Anterior cingulate cortex (tissue), 58 donors: ENCODE data around the gene MAP3K6.
"Not testable (repeated sequence)": the region's sequence is repeated elsewhere in the genome, so short reads cannot be mapped to it uniquely, and the experiment has no call there.

Experiments used
- DNase-seq, 58 donors: peaks; one replicate each; lab custom pipeline; 2025; lab: John Stamatoyannopoulos, UW

MAP3K6 gene

DNA sequence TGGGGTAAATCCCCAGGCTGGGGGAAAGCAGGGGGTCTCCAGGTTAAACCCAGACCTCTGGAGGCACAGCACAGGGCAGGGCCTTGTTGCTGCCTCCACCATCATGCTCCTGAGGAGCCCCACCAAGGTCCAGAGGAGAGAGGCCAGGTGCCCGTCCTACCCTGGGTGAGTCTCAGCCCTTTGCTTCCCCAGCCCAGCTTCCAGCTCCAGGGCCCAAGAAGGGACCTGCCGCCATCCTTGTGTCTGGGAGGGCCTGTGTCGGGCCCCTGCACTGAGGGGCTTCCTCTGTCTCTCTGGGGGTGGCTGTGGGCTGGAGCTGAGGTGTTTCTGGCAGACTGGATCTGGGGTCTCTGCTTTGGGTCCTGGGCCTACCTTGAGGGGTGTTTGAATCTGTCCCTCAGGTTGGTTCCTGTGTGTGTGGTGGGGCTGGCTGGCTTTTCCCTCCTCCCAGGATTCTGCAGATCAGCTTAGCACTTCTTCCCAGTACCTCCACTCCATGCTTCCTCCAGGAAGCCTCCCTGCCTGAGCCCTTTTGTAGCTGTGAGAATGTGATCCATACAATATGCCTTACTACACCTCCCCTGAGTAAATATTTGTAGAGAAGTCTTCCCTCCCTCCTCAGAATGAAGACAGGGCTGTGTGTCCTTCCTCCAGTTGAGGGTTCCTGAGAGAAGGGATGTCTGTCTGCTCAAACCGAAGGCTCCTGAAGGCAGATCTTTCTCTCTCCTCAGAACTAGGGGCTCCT, 31.8 kb upstream of the MAP3K6 start:
- no peak for DNase-seq

DNA sequence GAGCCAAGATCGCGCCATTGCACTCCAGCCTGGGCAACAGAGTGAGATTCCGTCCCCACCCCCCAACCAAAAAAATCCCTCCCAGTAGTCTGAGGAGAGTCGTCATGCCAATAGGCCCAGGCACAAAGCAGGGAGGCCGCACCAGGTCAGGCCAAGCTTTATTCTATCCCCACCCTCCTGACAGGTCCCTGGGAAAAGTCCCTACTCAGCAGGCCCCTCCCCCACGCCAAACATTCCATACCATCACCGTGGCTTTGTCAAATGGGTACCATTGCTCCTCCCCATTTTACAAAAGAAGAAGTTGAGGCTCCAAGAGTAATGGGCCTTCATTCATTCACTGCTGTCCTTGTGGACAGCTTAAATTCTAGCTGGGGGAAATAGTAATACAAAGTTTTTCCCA, 31.0 kb upstream of the MAP3K6 start:
- DNase-seq = no peak

DNA sequence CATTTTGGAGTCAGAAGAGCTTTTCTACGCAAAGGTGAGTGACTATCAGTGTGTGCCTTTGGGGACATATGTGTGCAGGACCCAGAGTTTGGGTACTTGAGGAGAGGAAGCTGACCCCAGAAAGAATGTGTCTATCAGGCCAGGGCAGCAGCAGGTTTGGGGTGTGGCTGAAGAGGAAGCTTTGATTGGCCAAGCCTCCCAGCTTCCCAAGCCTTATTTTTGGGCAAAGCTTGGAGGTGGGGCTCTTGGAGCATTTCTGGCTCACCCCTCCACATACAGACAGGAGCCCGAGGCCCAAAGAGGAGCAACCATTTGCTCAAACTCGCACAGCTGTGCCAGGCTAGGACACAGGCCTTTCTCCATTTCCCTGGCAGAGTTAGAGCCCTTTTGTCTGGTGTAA, 30.3 kb upstream of the MAP3K6 start:
- DNase-seq = no peak

DNA sequence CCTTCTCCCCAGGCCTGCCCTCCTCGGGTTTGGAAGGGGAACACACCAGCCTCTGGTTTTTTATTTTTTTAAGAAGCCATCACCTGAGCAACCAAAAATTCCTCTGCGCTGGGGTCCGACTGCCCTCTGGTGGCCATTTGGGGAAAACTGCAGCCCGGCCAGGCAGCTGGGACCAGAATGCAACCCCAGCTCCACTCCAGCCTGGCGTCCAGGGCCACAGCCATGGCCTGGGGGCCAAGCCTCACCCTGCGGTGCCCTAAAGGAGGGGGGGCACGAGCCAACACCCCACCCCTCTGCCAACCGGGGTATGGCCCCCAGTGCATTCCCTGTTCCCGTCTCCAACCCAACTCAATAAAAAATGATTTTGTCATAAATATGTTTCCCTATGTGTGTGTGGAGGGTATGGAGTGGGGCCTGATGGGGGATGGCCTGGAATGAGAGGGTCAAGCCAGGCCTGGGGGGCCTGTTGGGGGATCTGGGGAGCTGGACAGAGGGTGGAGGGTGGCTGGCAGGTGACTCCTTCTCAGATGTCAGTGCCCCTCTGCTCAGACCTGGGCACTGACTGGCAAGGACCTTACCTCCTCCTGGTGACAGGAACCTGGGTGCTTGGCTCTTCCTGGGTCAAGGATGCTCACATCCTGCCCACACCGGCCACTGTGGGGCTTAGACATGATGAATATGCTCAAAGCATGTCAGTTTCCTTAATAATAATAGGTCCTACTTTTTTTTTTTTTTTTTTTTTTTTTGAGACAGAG, 28.9 kb upstream of the MAP3K6 start:
- DNase-seq = peak in 55 of 58 donors; percentile 14 to 81 (median 48)

DNA sequence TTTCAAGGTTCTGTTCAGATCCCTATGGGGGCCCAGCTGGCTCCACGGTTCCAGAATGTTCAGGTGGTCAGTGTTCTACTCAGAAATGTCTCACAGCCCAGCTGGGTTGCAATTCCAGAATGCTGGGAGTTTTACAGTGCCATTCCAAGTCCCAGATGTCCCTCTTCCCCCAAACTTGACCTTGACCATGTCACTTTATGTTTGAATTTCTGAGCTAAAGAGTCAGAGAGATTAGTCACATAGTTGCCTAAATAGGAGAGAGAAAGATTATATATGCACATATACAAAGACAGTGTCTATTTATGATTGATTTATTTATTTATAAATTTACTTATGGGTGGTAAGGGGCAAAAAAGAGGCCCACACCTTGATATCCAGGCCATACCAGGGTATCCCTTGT, 28.2 kb upstream of the MAP3K6 start:
- no peak for DNase-seq

DNA sequence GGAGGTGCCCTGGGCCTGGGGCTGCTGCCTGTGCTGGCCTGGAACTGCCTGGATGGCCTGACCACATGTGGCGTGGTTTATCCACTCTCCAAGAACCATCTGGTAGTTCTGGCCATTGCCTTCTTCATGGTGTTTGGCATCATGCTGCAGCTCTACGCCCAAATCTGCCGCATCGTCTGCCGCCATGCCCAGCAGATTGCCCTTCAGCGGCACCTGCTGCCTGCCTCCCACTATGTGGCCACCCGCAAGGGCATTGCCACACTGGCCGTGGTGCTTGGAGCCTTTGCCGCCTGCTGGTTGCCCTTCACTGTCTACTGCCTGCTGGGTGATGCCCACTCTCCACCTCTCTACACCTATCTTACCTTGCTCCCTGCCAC, 27.5 kb upstream of the MAP3K6 start:
- no peak for DNase-seq

DNA sequence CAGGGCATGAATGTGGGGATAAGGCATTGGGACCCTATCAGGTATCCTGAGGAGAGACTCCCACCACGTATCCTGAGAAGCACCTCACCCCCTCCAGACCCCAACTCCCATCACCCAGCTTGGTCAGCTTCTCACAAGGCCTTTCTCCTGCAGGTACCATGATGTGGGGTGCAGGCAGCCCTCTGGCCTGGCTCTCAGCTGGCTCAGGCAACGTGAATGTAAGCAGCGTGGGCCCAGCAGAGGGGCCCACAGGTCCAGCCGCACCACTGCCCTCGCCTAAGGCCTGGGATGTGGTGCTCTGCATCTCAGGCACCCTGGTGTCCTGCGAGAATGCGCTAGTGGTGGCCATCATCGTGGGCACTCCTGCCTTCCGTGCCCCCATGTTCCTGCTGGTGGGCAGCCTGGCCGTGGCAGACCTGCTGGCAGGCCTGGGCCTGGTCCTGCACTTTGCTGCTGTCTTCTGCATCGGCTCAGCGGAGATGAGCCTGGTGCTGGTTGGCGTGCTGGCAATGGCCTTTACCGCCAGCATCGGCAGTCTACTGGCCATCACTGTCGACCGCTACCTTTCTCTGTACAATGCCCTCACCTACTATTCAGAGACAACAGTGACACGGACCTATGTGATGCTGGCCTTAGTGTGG, 27.0 kb upstream of the MAP3K6 start:
- DNase-seq = no peak

DNA sequence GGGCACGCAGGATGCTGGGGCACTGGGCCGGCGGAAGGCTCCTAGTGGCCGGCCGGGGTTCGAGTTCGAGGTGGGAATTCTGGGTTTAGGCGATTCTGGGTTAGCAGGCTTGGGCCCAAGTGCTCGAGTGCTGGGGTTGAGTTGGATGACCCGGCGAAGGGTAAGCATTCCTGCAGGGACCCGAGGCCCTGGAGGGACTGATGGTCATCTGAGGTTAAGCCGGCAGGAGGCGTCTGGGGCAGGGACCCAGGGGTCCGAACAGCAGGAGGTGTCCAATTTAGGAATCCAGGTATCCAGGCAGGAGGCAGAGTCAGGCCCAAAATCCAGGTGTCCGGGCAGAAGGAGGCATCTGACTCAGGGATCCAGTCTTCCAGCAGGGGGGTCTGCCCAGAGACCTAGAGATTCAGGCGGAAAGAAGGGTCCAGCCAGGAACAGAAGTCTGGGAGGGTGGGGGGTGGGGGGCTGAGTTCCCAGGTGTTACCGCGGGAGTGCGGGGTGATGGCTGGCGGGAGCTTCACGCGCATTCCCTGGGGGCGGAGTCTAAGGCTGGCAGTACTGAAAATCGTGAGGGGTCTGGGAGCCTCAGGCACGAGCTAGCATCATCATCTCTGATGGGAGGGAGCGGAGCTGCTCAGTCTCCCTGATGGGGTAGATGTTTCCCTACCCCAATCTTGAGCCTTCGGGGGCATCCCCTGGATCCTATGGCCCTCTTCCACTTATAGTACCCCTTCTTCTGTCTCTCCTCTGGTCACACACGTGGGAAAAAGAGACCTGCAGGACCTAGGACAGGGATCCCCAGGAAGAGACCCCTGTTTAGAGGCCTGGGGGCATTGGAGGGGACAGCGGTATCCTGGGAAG, 26.2 kb upstream of the MAP3K6 start:
- DNase-seq = peak in 5 of 58 donors; percentile 12 to 61 (median 26)

DNA sequence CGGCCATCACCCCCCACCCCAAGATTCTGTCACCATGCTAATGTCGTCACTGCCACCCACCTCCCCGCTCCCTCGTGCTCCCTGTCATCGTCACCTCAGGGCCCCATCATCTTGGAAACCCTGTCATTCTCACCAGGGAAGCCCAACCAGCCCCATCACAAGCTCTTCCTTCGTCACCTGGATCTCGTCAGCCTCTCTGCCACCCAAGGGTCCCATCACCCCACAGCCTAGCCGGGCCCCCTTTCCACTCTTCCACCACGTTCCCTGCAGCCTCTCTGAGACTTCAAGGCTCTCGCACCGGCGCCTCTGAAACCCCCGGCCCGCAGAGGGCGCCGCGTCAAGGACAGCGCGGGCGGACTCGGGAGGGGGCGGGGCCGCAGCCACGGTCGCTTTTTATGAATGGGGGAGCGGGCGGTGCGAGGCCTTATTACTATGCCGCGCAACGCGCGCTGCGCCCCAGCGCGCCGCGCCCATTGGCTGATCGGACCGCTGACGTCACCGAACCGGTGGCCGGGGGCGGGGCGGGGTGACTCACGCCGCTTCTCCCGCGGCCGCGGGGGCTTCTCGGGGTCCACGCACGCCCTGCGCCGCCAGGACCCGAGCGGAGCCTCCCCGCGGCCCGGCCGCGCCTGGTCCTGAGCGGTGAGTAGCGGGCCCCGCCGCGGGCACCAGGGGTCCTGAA, 25.5 kb upstream of the MAP3K6 start, which contains the start of gene GPR3:
Gene GPR3 (plus strand): TSS at position 527 of the 682 bp plus-strand sequence. CDS start 1,177 bp downstream, outside the sequence.
- peak; percentile 26 to 94 (median 80) for DNase-seq

DNA sequence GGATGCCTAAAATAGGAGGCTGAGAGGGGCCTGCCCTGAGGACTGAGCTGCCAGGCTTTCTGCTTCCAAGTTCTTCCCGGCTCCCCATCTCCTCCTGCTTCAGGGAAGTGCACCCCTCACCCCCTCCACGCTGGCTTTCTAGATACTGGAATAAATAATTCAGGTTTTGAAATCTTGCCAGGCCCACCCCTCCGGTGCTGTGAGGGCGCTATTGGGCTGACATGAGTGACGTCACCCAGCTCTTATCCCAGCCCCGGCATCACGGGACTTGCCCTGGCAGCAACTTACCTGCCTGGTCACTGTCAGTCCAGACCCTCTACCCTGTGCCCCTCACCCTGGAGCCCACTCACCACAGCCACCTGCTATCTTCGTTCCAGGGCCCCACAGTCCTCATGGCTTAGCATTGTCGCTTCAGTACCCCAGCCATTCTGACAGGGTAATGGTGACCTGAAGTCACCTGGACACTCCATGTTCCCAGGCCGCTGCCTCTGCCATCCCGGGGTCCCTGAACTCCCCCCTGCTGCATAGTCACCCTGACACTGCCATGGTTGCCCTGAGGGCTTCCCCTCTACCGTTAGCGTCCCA, 24.8 kb upstream of the MAP3K6 start:
- peak in 47 of 58 donors; percentile 13 to 75 (median 48) for DNase-seq

DNA sequence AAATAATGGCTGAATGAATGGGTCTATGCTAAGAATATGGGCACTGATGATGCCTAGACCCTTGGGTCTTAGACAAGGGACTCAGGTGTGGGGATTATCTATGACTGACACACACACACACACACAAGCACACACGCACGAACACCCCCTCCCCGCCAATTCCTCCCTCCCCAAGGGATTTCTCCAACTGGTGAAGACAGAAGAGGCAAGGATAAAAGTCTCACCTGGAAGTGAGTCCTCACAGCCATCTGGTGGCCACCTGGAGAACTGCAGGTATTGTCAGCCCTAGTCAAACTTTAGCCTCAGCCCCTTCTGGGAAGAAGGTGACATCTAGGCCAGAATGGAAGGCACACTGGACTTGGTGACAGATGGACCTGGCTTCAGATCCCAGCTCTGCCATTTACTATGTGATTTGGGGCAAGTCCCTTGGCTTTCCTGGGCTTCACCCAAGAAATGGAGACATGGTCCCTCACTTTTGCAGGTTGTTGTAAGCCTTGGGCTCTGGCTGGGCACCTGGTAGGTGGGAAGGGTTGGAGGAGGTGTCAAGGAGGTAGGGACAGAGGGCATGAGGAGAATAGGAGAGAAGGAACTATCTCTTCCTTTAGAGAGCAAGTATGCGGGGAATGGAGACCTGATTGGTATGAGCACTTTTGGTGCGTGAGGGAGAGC, 21.7 kb upstream of the MAP3K6 start:
- peak in 20 of 58 donors; percentile 3 to 61 (median 18) for DNase-seq

DNA sequence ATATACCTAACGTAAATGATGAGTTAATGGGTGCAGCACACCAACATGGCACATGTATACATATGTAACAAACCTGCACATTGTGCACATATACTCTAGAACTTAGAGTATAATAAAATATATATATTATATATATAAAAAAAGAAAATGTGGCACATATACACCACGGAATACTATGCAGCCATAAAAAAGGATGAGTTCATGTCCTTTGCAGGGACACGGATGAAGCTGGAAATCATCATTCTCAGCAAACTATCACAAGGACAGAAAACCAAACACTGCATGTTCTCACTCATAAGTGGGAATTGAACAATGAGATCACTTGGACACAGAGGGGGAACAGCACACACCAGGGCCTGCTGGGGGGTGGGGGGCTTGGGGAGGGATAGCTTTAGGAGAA, 18.0 kb upstream of the MAP3K6 start:
- DNase-seq = not testable (repeated sequence)

DNA sequence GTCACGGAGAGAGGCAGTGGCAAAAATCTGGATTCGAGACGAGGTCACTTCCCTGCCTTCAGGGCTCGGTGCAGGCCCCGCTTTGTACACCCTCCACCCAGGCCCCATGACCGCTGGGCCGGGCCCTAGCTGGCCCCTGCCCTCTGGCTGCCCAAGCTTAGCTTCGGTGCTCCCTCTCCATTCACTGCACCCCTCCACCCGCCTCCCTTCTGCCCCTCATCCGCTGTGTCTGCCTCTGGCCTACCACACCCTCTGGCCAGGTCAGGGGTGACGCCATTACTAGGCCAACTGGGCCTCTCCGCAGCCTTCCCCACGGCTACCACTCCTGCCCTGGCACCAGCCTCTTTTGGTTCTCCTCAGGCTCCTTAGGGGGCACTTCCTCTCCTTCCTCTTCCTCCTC, 16.9 kb upstream of the MAP3K6 start:
- no peak for DNase-seq

DNA sequence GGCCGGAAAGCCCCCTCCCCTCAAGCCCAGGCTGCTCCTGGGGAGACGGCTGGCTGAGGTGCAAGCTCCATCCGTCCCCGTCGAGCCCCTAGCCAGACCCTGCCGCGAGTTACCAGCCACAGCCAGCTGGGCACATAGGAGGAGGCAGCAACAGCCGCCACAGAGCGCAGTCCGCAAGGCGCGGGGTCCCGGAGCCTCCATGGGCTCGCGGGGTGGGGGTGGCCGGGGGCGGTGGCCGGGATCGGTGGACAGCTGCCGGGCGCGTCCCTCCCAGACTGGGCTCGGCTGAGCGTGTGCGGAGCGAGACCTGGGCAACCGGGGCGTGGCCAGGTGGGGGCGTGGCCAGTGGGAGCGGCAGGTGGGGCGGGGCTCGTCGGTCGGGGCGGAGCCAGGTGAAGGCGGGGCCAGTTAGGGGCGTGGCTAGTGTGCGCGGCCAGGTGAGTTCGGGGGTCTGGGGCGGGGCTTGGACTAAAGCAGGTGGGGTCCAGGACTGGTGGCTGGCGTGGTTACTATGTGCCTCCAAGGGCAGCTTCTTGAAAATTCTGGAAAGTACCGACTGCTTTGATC, 16.4 kb upstream of the MAP3K6 start, which contains the start of gene CD164L2:
Gene CD164L2 (minus strand): TSS at position 295 of the 567 bp plus-strand sequence. CDS start 94 bp downstream, at position 201.
- DNase-seq = peak in 1 of 58 donors; percentile 27

DNA sequence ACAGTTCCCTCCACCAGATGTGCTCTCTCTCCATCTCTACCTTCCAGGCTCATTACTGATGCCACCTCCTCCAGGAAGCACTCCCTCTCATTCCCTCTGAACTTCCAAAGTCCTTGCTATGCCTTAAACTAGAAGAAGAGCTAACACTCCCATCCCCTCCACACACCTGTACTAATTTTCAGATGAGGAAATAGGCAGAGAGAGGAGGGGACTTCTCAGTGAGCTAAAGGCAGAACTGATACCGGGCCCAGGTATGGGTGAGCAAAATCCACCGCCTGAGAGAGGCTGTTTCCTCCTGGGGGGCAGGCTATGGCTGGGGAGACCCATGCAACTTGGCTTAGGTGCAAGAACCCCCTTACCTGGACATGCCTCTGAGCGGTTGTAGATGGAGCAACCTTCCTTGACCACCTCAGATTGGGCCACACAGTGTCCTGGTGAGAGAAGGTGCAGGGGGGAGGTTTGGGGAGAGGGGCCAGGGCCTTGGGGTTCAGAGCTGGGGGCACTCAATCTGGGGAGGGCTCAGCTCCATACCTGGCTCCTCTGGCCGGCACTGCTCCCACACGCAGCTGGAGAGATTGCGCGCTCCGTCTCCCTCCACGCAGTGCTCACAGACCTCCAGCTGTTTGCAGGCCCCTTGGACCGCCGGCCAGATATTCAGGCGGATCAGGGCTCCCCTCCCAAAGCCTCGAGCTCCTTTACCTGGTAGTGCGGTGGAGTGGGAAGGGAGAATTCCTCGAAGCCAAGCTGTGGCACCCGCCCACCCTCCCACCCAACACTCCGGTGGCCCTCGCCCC, 15.4 kb upstream of the MAP3K6 start:
- DNase-seq = no peak

DNA sequence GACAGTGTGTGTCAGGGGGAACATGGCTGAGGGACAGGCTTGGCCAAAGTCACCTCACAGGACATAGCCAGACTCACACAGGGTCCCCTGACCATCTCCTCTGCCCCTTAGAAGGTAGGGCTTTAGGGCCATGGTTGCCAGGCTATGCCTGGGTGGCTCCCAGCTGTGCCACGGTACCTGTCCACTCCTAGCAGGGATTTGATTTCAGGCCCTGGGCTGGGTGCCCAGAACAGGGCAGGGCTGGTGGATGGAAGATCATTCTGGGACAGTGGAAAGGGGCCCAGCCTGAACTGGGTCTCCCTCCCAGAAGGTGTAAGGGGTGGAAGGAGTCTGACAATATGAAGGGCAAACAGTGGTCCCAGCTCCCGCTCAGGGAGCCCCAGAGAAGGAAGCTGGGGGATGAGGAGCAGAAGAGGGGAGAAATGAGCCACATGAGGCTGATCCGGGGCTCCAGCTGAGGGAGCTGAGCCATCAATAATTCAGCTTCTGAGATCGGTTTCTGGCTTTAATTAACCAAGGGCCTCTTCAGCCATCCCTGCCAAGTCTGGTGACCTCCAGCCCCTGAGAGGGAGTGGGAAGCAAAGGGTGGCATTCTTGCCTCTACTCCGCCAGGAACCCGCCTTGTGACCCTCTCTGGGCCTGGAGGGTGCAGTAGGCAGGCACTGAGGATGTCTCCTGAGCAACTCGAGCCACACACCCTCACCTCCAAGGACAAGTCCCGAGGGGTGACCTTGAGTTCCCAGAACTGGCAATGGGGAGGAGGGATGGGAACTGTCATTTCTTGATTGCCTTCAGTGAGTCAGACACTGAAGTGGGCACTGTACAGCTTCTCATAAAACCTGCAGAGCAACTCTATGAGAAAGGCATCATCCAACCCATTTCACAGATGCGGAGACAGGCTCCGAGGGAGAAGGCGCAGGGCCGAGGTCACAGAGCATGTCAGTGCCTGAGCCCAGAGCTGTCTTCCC, 14.3 kb upstream of the MAP3K6 start:
- no peak for DNase-seq
